ENCODE measurements around the gene CTSE. TPM values are rescaled to one million over a fixed set of nuclear protein-coding genes. Genes with fewer than 3 reads are reported as not detected.

Gene CTSE
- total and polyA plus RNA-seq, 2 of the 4 experiments (the other 2 are of a cell fraction): not detected

DNA sequence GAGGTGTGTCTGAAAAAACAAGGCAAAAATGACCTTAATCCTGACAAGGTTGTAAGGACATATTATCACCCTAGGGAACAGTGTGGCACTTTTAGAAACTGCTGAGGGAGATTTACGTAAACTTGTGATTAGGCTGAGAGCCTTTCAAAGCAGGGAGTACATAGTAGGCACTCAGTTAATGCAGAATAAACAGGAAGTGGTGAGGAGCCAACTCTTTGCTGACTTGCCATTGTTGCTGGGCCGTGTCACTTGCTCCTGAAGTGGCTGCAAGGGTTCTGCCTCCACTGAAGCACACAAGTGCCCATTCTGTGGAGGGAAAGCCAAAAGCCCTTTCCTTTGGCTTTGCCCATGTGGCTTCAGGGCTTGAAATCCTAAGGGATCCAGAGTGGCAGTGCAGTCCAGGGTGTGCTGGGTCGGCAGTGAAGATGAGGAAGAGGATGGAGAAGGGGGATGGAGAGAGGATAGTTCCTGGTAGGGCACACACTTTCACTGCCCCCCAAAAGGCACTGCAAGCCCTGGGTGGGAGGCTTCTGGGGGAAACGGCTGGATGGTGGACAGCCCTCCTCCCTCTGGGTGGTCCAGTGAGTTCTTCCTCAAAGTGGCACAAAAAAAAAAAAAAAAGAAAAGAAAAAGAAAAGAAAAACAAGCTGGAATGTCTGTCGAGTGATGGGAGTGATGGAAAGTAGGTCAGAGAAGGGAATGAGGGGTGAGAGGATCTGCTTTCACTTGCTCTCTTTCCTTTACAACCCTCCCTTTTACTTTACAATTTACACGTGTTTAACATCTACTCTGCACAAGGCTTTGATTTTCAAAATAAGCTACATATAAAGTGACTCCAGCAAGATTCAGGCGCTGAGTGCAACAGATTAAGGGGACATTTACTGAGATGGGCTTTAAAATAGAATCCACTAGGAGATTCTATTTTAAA is 15.6 kb upstream of the CTSE start:
- H3K9me1 ChIP-seq (ENCODE audit: insufficient read depth, low read length): no peaks in the 10 kb centered on the region
- H3K9ac ChIP-seq (ENCODE audit: low read depth, low read length): no peak overlapping the region
- no peaks in the 10 kb centered on the region for H4K20me1 ChIP-seq (ENCODE audit: insufficient read depth, low read length)
- BruUV-seq (replicated peaks): no TSS peak
- H3K27ac ChIP-seq (ENCODE audit: insufficient read depth, low read length): no peak overlapping the region
- no peak overlapping the region for H2BK15ac ChIP-seq (ENCODE audit: low read depth, low read length)
- no peak overlapping the region for H3K18ac ChIP-seq (ENCODE audit: low read depth, low read length)
- H3K27me3 ChIP-seq (ENCODE audit: control insufficient read depth, insufficient read depth, low read length): peaks cover 52% of the 10 kb centered on the region
- ATAC-seq (ENCODE audit: low read depth) (no peak), DNase-seq (no peak)
- no peak overlapping the region for H2AK5ac ChIP-seq (ENCODE audit: low read depth, low read length)
- dilution Hi-C loops (cut with HindIII; ENCODE audit: low sequenced_read_pairs, unreplicated experiment) (no loop called here), intact Hi-C loops (cut with micrococcal nuclease) (no loop called here), in situ Hi-C loops (cut with MboI; ENCODE audit: low sequenced_read_pairs) (no loop called here)
- H2BK20ac ChIP-seq (ENCODE audit: low read depth, low read length): no peak overlapping the region
- TF ChIP-seq, protein P1, sequence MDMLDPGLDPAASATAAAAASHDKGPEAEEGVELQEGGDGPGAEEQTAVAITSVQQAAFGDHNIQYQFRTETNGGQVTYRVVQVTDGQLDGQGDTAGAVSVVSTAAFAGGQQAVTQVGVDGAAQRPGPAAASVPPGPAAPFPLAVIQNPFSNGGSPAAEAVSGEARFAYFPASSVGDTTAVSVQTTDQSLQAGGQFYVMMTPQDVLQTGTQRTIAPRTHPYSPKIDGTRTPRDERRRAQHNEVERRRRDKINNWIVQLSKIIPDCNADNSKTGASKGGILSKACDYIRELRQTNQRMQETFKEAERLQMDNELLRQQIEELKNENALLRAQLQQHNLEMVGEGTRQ (IDR thresholded peaks at IDR 0.05; ENCODE audit: low read depth, low read length): no peak
- TF ChIP-seq, protein P2, sequence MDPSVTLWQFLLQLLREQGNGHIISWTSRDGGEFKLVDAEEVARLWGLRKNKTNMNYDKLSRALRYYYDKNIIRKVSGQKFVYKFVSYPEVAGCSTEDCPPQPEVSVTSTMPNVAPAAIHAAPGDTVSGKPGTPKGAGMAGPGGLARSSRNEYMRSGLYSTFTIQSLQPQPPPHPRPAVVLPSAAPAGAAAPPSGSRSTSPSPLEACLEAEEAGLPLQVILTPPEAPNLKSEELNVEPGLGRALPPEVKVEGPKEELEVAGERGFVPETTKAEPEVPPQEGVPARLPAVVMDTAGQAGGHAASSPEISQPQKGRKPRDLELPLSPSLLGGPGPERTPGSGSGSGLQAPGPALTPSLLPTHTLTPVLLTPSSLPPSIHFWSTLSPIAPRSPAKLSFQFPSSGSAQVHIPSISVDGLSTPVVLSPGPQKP (IDR thresholded peaks at IDR 0.05; ENCODE audit: borderline replicate concordance, low read depth, low read length): no peak
- TF ChIP-seq FOS (IDR thresholded peaks at IDR 0.05; ENCODE audit: low read depth, low read length) (no peak), SMC3 (IDR thresholded peaks at IDR 0.05; ENCODE audit: low read depth, low read length) (no peak), CEBPB (IDR thresholded peaks at IDR 0.05; ENCODE audit: low read depth, low read length) (no peak), CHD1 (IDR thresholded peaks at IDR 0.05; ENCODE audit: low read depth, low read length) (no peak), NFE2L2 (IDR thresholded peaks at IDR 0.05; ENCODE audit: low read depth, low read length) (no peak), RFX5 (IDR thresholded peaks at IDR 0.05; ENCODE audit: low read depth, low read length) (no peak), MXI1 (IDR thresholded peaks at IDR 0.05; ENCODE audit: borderline replicate concordance, low read depth, low read length) (no peak), MAZ (IDR thresholded peaks at IDR 0.05; ENCODE audit: borderline replicate concordance, low read depth, low read length) (no peak), RCOR1 (IDR thresholded peaks at IDR 0.05; ENCODE audit: insufficient replicate concordance, low read length) (no peak), POLR2A (IDR thresholded peaks at IDR 0.05; ENCODE audit: low read depth, low read length) (no peak), MAFK (IDR thresholded peaks at IDR 0.05; ENCODE audit: low read depth, low read length) (no peak)
- TF ChIP-seq, protein P3, sequence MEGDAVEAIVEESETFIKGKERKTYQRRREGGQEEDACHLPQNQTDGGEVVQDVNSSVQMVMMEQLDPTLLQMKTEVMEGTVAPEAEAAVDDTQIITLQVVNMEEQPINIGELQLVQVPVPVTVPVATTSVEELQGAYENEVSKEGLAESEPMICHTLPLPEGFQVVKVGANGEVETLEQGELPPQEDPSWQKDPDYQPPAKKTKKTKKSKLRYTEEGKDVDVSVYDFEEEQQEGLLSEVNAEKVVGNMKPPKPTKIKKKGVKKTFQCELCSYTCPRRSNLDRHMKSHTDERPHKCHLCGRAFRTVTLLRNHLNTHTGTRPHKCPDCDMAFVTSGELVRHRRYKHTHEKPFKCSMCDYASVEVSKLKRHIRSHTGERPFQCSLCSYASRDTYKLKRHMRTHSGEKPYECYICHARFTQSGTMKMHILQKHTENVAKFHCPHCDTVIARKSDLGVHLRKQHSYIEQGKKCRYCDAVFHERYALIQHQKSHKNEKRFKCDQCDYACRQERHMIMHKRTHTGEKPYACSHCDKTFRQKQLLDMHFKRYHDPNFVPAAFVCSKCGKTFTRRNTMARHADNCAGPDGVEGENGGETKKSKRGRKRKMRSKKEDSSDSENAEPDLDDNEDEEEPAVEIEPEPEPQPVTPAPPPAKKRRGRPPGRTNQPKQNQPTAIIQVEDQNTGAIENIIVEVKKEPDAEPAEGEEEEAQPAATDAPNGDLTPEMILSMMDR (conservative IDR thresholded peaks at IDR 0.05; ENCODE audit: low read depth, low read length): no peak
- H2AFZ ChIP-seq (replicated peaks; ENCODE audit: low read length, poor library complexity): no peak overlapping the region
- H2BK120ac ChIP-seq (ENCODE audit: low read depth, low read length): no peak overlapping the region
- H3K4ac ChIP-seq (ENCODE audit: low read depth, low read length): no peak overlapping the region
- no peak overlapping the region for H3K56ac ChIP-seq (ENCODE audit: extremely low read depth, insufficient read depth, low read length)
- H3K9me3 ChIP-seq (ENCODE audit: control insufficient read depth, insufficient read depth, low read length): no peaks in the 10 kb centered on the region
- 50% methylated on average over 2 of the region's 7 CpGs; no CpG with 5 or more reads in 1 of the 2 experiments for WGBS, 2 experiments (ENCODE audit: extremely low coverage in 2 of 2, insufficient read length in 1 of 2)
- no peaks in the 10 kb centered on the region for H3K36me3 ChIP-seq (ENCODE audit: control insufficient read depth, insufficient read depth, low read length)
- H3K79me1 ChIP-seq (ENCODE audit: low read depth in 1 of 2, low read length in 2 of 2): no peaks in the 10 kb centered on the region
- H3K4me3 ChIP-seq (ENCODE audit: insufficient read depth, low read depth, low read length): no peak overlapping the region
- H3K4me2 ChIP-seq (ENCODE audit: low read depth, low read length): no peak overlapping the region
- no peak overlapping the region for H4K8ac ChIP-seq (ENCODE audit: low read depth in 2 of 2, low read length in 2 of 2)
- no peak overlapping the region for H2BK5ac ChIP-seq (ENCODE audit: low read depth, low read length, poor library complexity, severe bottlenecking)
- POLR2A ChIA-PET (ENCODE audit: unreplicated experiment): interaction anchor here (0.6 kb wide), 1 partner anchor 31 kb away, joined by 3 read pairs; no protein-coding TSS in a partner anchor
- H4K91ac ChIP-seq (ENCODE audit: insufficient read depth, low read depth, low read length): no peak overlapping the region
- H3K23ac ChIP-seq (ENCODE audit: low read depth, low read length): no peak overlapping the region
- H3K14ac ChIP-seq (replicated peaks; ENCODE audit: low read depth, low read length): no peak overlapping the region
- no peaks in the 10 kb centered on the region for H3K4me1 ChIP-seq (ENCODE audit: control insufficient read depth, insufficient read depth, low read length)
- H2AK9ac ChIP-seq (replicated peaks; ENCODE audit: low read depth, low read length, poor library complexity): peak overlapping the region; percentile 46
- no peak overlapping the region for H4K5ac ChIP-seq (ENCODE audit: low read depth, low read length)
- CTCF ChIA-PET: interaction anchor here (0.6 to 1.0 kb wide), 4 partner anchors 12 to 203 kb away, joined by 3 to 4 read pairs (median 4); no protein-coding TSS in a partner anchor
